ENCODE results near the gene PKD2L2.

Gene PKD2L2

DNA sequence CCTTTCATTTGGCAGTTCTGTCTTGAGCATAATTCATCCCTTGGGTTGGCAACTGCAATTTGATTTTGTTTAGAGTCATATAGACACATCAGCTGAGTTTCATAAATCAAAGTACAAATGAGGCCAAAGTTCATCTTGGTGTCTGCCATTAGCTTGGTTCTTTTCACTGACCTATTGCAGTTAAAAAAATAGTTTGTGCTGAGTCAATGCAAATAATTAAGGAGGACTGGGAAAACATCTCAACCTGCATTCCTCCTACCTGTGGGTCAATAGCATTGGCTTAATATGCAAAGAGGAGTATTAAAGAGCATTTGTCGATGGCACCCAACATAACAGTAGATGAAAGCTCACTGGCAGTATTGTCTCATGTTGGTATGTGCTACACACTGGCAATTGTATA, 1.6 kb downstream of the PKD2L2 start:
- TF ChIP-seq, protein P1, sequence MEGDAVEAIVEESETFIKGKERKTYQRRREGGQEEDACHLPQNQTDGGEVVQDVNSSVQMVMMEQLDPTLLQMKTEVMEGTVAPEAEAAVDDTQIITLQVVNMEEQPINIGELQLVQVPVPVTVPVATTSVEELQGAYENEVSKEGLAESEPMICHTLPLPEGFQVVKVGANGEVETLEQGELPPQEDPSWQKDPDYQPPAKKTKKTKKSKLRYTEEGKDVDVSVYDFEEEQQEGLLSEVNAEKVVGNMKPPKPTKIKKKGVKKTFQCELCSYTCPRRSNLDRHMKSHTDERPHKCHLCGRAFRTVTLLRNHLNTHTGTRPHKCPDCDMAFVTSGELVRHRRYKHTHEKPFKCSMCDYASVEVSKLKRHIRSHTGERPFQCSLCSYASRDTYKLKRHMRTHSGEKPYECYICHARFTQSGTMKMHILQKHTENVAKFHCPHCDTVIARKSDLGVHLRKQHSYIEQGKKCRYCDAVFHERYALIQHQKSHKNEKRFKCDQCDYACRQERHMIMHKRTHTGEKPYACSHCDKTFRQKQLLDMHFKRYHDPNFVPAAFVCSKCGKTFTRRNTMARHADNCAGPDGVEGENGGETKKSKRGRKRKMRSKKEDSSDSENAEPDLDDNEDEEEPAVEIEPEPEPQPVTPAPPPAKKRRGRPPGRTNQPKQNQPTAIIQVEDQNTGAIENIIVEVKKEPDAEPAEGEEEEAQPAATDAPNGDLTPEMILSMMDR (IDR thresholded peaks at IDR 0.05; ENCODE audit: borderline replicate concordance, extremely low read depth, low read length, poor library complexity, severe bottlenecking): no peak
- TF ChIP-seq EZH2 (IDR thresholded peaks at IDR 0.05; ENCODE audit: borderline replicate concordance, low read depth, low read length, severe bottlenecking): no peak
- Histone ChIP-seq H3K79me2 (ENCODE audit: insufficient read depth, low read length) (peaks cover 3% of the 10 kb centered on the region; the same call in 1 of the 2 replicates), H3K9me3 (ENCODE audit: insufficient read depth, low read length, severe bottlenecking) (no peaks in the 10 kb centered on the region), H3K4me1 (ENCODE audit: insufficient read depth, low read length) (peaks cover 23% of the 10 kb centered on the region), H3K4me3 (ENCODE audit: low read depth in 1 of 2, low read length in 2 of 2) (no peak overlapping the region), H3K4me2 (ENCODE audit: insufficient read depth, low read length) (no peak overlapping the region), H3K36me3 (ENCODE audit: insufficient read depth, low read length) (no peaks in the 10 kb centered on the region), H3K27ac (ENCODE audit: low read length) (no peak overlapping the region), H3K9ac (ENCODE audit: low read depth, low read length) (no peak overlapping the region), H2AFZ (ENCODE audit: low read depth, low read length) (no peak overlapping the region), H4K20me1 (ENCODE audit: insufficient read depth, low read length) (no peaks in the 10 kb centered on the region), H3K27me3 (ENCODE audit: insufficient read depth, low read length, poor library complexity) (no peaks in the 10 kb centered on the region)
- ATAC-seq (ENCODE audit: insufficient read depth, low read depth): no peak
- no peak for DNase-seq

DNA sequence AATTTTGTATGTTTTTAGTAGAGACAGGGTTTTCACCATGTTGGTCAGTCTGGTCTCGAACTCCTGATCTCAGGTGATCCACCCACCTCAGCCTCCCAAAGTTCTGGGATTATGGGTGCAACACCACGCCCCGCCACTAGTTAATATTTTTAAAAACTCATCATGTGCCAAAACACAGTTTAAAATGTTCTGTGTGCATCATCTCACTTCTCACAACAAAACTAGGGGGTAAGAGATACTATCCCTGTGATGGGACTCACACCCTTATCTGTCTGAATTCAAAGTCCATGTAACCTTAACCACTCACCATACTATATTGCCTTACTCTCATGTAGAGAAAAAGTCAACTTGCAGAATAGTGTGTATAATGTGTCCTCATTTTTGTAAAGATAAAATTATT, 2.6 kb downstream of the PKD2L2 start:
- no peak overlapping the region for H3K4me3 ChIP-seq (ENCODE audit: low read depth in 1 of 2, low read length in 2 of 2)
- ATAC-seq (ENCODE audit: insufficient read depth, low read depth): no peak

DNA sequence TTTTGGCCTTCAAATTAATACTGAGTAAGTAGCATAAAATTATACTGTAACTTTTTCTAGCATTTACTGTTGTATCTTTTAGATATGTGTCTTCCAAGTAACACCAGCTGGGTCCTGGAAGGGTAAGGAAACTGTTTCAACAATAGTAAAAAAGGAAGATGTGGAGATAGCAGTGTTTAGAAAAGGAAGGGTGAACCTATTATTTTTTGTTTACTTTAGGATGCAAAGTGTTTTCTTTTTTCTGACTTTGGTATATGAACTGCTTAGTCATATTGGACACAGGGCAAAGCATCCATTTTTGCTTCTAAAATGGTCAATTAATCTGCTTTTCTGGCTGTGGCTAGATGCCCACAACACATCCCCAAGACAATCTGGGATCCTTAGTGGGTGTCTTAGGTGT, 5.3 kb downstream of the PKD2L2 start:
- Histone ChIP-seq H3K4me2 (ENCODE audit: insufficient read depth, low read length) (no peak overlapping the region), H3K9ac (ENCODE audit: low read depth, low read length) (no peak overlapping the region), H3K4me3 (ENCODE audit: low read depth in 1 of 2, low read length in 2 of 2) (no peak overlapping the region), H3K4me1 (ENCODE audit: insufficient read depth, low read length) (peaks cover 5% of the 10 kb centered on the region; the same call in 1 of the 2 replicates), H2AFZ (ENCODE audit: low read depth, low read length) (no peak overlapping the region), H3K27ac (ENCODE audit: low read length) (no peak overlapping the region), H3K27me3 (ENCODE audit: insufficient read depth, low read length, poor library complexity) (no peaks in the 10 kb centered on the region), H3K79me2 (ENCODE audit: insufficient read depth, low read length) (no peaks in the 10 kb centered on the region), H3K9me3 (ENCODE audit: insufficient read depth, low read length, severe bottlenecking) (no peaks in the 10 kb centered on the region), H3K36me3 (ENCODE audit: insufficient read depth, low read length) (no peaks in the 10 kb centered on the region), H4K20me1 (ENCODE audit: insufficient read depth, low read length) (no peaks in the 10 kb centered on the region)
- DNase-seq (no peak), ATAC-seq (ENCODE audit: insufficient read depth, low read depth) (no peak)
- no peak for TF ChIP-seq EZH2 (IDR thresholded peaks at IDR 0.05; ENCODE audit: borderline replicate concordance, low read depth, low read length, severe bottlenecking)
- TF ChIP-seq, protein P1 (IDR thresholded peaks at IDR 0.05; ENCODE audit: borderline replicate concordance, extremely low read depth, low read length, poor library complexity, severe bottlenecking): no peak

More for the DNA sequence above, 2.6 kb downstream of the PKD2L2 start:
- Histone ChIP-seq H3K4me2 (ENCODE audit: insufficient read depth, low read length) (no peak overlapping the region), H3K27me3 (ENCODE audit: insufficient read depth, low read length, poor library complexity) (no peaks in the 10 kb centered on the region), H3K4me1 (ENCODE audit: insufficient read depth, low read length) (peaks cover 20% of the 10 kb centered on the region), H4K20me1 (ENCODE audit: insufficient read depth, low read length) (no peaks in the 10 kb centered on the region), H3K36me3 (ENCODE audit: insufficient read depth, low read length) (no peaks in the 10 kb centered on the region), H3K9ac (ENCODE audit: low read depth, low read length) (no peak overlapping the region), H3K27ac (ENCODE audit: low read length) (no peak overlapping the region), H3K9me3 (ENCODE audit: insufficient read depth, low read length, severe bottlenecking) (no peaks in the 10 kb centered on the region), H2AFZ (ENCODE audit: low read depth, low read length) (no peak overlapping the region), H3K79me2 (ENCODE audit: insufficient read depth, low read length) (peaks cover 3% of the 10 kb centered on the region; the same call in 1 of the 2 replicates)
- TF ChIP-seq, protein P1 (IDR thresholded peaks at IDR 0.05; ENCODE audit: borderline replicate concordance, extremely low read depth, low read length, poor library complexity, severe bottlenecking): peak; percentile 40
- no peak for TF ChIP-seq EZH2 (IDR thresholded peaks at IDR 0.05; ENCODE audit: borderline replicate concordance, low read depth, low read length, severe bottlenecking)
- DNase-seq: no peak

DNA sequence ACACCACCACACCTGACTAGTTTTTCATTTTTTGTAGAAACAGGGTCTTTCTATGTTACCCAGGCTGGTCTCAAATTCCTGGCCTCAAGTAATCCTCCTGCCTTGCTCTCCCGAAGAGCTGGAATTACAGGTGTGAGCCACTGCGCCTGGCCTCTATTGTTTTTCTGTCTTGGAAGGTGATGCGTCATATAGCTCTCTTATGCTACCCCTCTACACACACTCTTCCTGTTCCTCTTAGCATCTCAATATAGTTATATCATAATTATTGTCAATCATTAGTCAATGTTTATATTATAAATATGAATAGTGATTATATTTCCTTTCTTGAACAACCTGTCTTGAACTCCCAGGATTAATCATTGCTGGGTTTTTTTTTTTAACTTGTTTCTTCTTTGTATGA, 7.3 kb downstream of the PKD2L2 start:
- H3K9ac ChIP-seq (ENCODE audit: low read depth, low read length): no peak overlapping the region
- no peaks in the 10 kb centered on the region for H3K79me2 ChIP-seq (ENCODE audit: insufficient read depth, low read length)
- H3K4me1 ChIP-seq (ENCODE audit: insufficient read depth, low read length): no peaks in the 10 kb centered on the region
- H3K9me3 ChIP-seq (ENCODE audit: insufficient read depth, low read length, severe bottlenecking): no peaks in the 10 kb centered on the region
- no peaks in the 10 kb centered on the region for H3K27me3 ChIP-seq (ENCODE audit: insufficient read depth, low read length, poor library complexity)
- ATAC-seq (ENCODE audit: insufficient read depth, low read depth): no peak
- TF ChIP-seq EZH2 (IDR thresholded peaks at IDR 0.05; ENCODE audit: borderline replicate concordance, low read depth, low read length, severe bottlenecking): no peak
- TF ChIP-seq, protein P1 (IDR thresholded peaks at IDR 0.05; ENCODE audit: borderline replicate concordance, extremely low read depth, low read length, poor library complexity, severe bottlenecking): no peak
- no peak overlapping the region for H3K4me3 ChIP-seq (ENCODE audit: low read depth in 1 of 2, low read length in 2 of 2)
- no peak for DNase-seq
- H4K20me1 ChIP-seq (ENCODE audit: insufficient read depth, low read length): no peaks in the 10 kb centered on the region
- H2AFZ ChIP-seq (ENCODE audit: low read depth, low read length): no peak overlapping the region
- no peaks in the 10 kb centered on the region for H3K36me3 ChIP-seq (ENCODE audit: insufficient read depth, low read length)
- H3K27ac ChIP-seq (ENCODE audit: low read length): no peak overlapping the region
- H3K4me2 ChIP-seq (ENCODE audit: insufficient read depth, low read length): no peak overlapping the region
